Endothelial cell of umbilical vein (primary cell): ENCODE measurements around the gene USP25. TPM values are rescaled to one million over a fixed set of nuclear protein-coding genes. Genes with fewer than 3 reads are reported as not detected.

Source experiments
- BruUV-seq: library from RNA; stranded (reverse); fragments of 400-500 nt; replicated peaks from 2 replicates; lab custom pipeline; 2021; lab: Mats Ljungman, UMichigan
- CTCF ChIA-PET: fragments of 300-600, 350-600 bp; sonication (Branson Sonifier 250); formaldehyde crosslinking; loops from one replicate; lab custom pipeline; 2021; ENCODE audit warnings: antibody characterized with exemption, inconsistent platforms; lab: Charles Lee
- POLR2A ChIA-PET: fragments of 300-600, 350-600 bp; sonication (Branson Sonifier 250); formaldehyde crosslinking; loops from one replicate; lab custom pipeline; 2021; ENCODE audit warnings: antibody characterized with exemption, inconsistent platforms; lab: Charles Lee
- DNase-seq: peaks from one replicate; pipeline ENCODE4 v3.0.0-alpha.2; 2011; ENCODE audit warnings: low read depth, low spot score
- FAIRE-seq: peaks from 2 replicates; lab custom pipeline; 2011; peaks lifted over from hg19 to GRCh38; lab: Jason Lieb, UNC
- H2AFZ ChIP-seq: 2 replicates; pipeline ENCODE4 v1.6.0; 2012; ENCODE audit warnings: low read depth, low read length, control low read depth, inconsistent platforms
- H3K27ac ChIP-seq: 2 replicates; pipeline ENCODE4 v1.5.1; 2011; ENCODE audit warnings: low read depth, mild to moderate bottlenecking, control low read depth, low read length, moderate library complexity; ENCODE audit not compliant: insufficient read depth
- H3K27me3 ChIP-seq, 2 experiments: 2 replicates each; pipeline versions ENCODE4 v1.6.0 to v1.6.1; 2011; ENCODE audit warnings: low read length in 2 of 2, mixed read lengths in 1 of 2; ENCODE audit not compliant: control insufficient read depth in 2 of 2, insufficient read depth in 2 of 2
- H3K36me3 ChIP-seq, 2 experiments: 2 replicates in 1 of 2; 3 replicates in 1 of 2; pipeline ENCODE4 v1.5.1; 2011; ENCODE audit warnings: low read length in 2 of 2, mild to moderate bottlenecking in 1 of 2, moderate library complexity in 1 of 2; ENCODE audit not compliant: control insufficient read depth in 2 of 2, insufficient read depth in 2 of 2; ENCODE audit errors: extremely low read depth in 1 of 2
- H3K4me1 ChIP-seq: 3 replicates; pipeline ENCODE4 v1.5.1; 2011; ENCODE audit warnings: mild to moderate bottlenecking, low read length; ENCODE audit not compliant: control insufficient read depth, insufficient read depth; ENCODE audit errors: extremely low read depth
- H3K4me2 ChIP-seq: 2 replicates; pipeline ENCODE4 v1.6.1; 2011; ENCODE audit warnings: low read length, control low read depth, mixed read lengths; ENCODE audit not compliant: insufficient read depth
- H3K4me3 ChIP-seq, 3 experiments: fragments of 200-600 bp in 1 of 3; sonication (generic), shearing (Covaris generic) in 1 of 3; replicated peaks in 1 of 3; 2 replicates each; pipeline ENCODE4 v1.5.1; 2011 to 2016; ENCODE audit warnings: control low read depth in 3 of 3, low read length in 3 of 3, mild to moderate bottlenecking in 2 of 3, inconsistent platforms in 1 of 3, low read depth in 1 of 3, moderate library complexity in 1 of 3; ENCODE audit not compliant: insufficient read depth in 1 of 3
- H3K79me2 ChIP-seq: 2 replicates; pipeline ENCODE4 v1.6.0; 2012; ENCODE audit warnings: low read length, inconsistent platforms; ENCODE audit not compliant: control insufficient read depth, insufficient read depth
- H3K9ac ChIP-seq: replicated peaks from 2 replicates; pipeline ENCODE3; 2011; ENCODE audit warnings: low read length, control low read depth; ENCODE audit not compliant: insufficient read depth; ENCODE audit errors: extremely low read depth
- H3K9me1 ChIP-seq: replicated peaks from 3 replicates; pipeline ENCODE4 v1.6.0; 2011; ENCODE audit warnings: mild to moderate bottlenecking, low read length; ENCODE audit not compliant: control insufficient read depth, insufficient read depth; ENCODE audit errors: extremely low read depth
- H3K9me3 ChIP-seq: replicated peaks from 2 replicates; pipeline ENCODE4 v1.5.1; 2012; ENCODE audit warnings: low read length, inconsistent platforms; ENCODE audit not compliant: control insufficient read depth, insufficient read depth
- H4K20me1 ChIP-seq: replicated peaks from 2 replicates; pipeline ENCODE3; 2011; ENCODE audit warnings: mild to moderate bottlenecking, low read length; ENCODE audit not compliant: control insufficient read depth, insufficient read depth; ENCODE audit errors: extremely low read depth
- EZH2 ChIP-seq: IDR thresholded peaks from 2 replicates; pipeline ENCODE4 v1.6.1; 2012; ENCODE audit warnings: borderline replicate concordance, low read depth, mild to moderate bottlenecking, moderate library complexity, low read length, inconsistent platforms; ENCODE audit not compliant: severe bottlenecking
- GATA2 ChIP-seq: IDR thresholded peaks from 2 replicates; pipeline ENCODE4 v1.7.0; 2011; ENCODE audit warnings: low read depth, mild to moderate bottlenecking, moderate library complexity, mixed read lengths, low read length; ENCODE audit not compliant: insufficient read length, insufficient read depth
- POLR2A ChIP-seq: IDR thresholded peaks from 2 replicates; pipeline ENCODE4 v1.6.1; 2012; ENCODE audit warnings: low read depth, mild to moderate bottlenecking, control low read depth, low read length
- dilution Hi-C: fragments of 300-500 bp; cut with MboI; formaldehyde crosslinking; loops from one replicate; pipeline ENCODE4 v1.15.0; 2019; ENCODE audit warnings: low sequenced_read_pairs; ENCODE audit not compliant: extremely low pct_ligation_motif_present
- intact Hi-C: fragments of 100-400 bp; cut with micrococcal nuclease; formaldehyde crosslinking; loops from one replicate; pipeline ENCODE4 v1.10.0; 2022
- polyA plus RNA-seq, 4 experiments: library from polyadenylated mRNA; depleted of rRNA in 3 of 4; stranded (reverse) in 3 of 4; unstranded in 1 of 4; fragments of >200 nt; gene quantifications; 2 replicates each; pipeline versions ENCODE4 v1.2.1 to v1.2.3, GENCODE V29; 2011 to 2012; ENCODE audit warnings: missing spikeins in 1 of 4
- total RNA-seq: library from RNA; stranded (reverse); gene quantifications from 2 replicates; pipeline ENCODE4 v1.2.3, GENCODE V29; 2021
- TF ChIP-seq, protein P1 (sequence below), 2 donors: IDR thresholded peaks; 1 replicate in 1 of 2; 2 replicates in 1 of 2; pipeline ENCODE4 v1.5.1; 2011; ENCODE audit warnings: low read length in 2 of 2, mild to moderate bottlenecking in 2 of 2, moderate library complexity in 2 of 2, control low read depth in 1 of 2, inconsistent platforms in 1 of 2, low read depth in 1 of 2; ENCODE audit not compliant: insufficient read depth in 1 of 2; ENCODE audit errors: extremely low read depth in 1 of 2
- TF ChIP-seq, protein P2 (sequence below): IDR thresholded peaks from 2 replicates; pipeline ENCODE4 v1.6.1; 2011; ENCODE audit not compliant: insufficient read depth, insufficient read length

The USP25 gene
- total and polyA plus RNA-seq, 2 donors (not counting 3 experiments of a cell fraction or from before 2014, with no cell fraction given) = 14.4 to 67.5 TPM

DNA sequence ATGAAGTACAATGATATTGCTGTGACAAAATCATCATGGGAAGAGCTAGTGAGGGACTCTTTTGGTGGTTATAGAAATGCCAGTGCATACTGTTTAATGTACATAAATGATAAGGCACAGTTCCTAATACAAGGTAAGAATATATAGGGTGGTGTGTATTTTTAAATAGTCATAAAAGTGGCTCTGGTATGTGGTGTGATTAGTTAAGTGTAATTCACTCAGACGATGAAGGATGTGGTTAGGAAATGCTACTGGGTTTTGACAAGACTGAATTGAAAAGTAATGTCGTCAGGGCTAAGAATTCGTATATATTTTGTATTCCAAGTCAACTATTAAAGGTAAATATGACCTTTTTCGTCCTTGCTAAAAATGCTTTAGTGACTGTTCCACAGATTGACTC lies 101.7 kb downstream of the USP25 start:
- H3K4me3 ChIP-seq = no peak overlapping the region
- dilution Hi-C loops = no loop called here
- no peaks in the 10 kb centered on the region for H3K9me3 ChIP-seq
- H2AFZ ChIP-seq = no peak overlapping the region
- peaks cover 6 to 20% of the 10 kb centered on the region in 2 experiments for H3K36me3 ChIP-seq
- H3K27ac ChIP-seq = no peak overlapping the region
- ChIA-PET CTCF (interaction anchor here (2.6 kb wide), 1 partner anchor 11 kb away, joined by 10 read pairs; no protein-coding TSS in a partner anchor), POLR2A (no interaction called here)
- H3K79me2 ChIP-seq = peaks cover 9% of the 10 kb centered on the region
- no peaks in the 10 kb centered on the region for H3K9me1 ChIP-seq
- no peak overlapping the region for H3K4me2 ChIP-seq
- no peaks in the 10 kb centered on the region for H3K27me3 ChIP-seq
- H3K4me1 ChIP-seq = no peaks in the 10 kb centered on the region
- no peak overlapping the region for H3K9ac ChIP-seq
- BruUV-seq = no TSS peak
- no peaks in the 10 kb centered on the region for H4K20me1 ChIP-seq
- intact Hi-C loops = no loop called here
- FAIRE-seq (no peak), DNase-seq (no peak)
- no peak for TF ChIP-seq GATA2

DNA sequence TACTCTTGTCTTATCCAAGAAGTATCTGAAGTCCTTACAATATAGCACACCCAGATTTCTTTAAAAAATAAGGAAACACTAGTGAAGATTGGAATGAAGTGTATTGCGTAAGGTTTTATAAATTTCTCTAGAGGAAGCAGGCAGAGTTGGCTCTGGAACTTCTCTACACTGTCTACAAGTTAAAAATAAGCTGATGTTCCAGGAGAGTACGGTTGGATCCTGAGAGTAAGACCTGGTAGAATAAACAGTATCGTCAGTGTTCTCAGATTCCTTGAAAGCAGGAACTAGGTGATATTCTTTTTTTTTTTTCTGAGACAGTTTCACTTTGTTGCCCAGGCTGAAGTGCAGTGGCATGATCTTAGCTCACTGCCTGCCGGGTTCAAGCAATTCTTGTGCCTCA lies 107.9 kb downstream of the USP25 start:
- dilution Hi-C loops = no loop called here
- POLR2A ChIA-PET = no interaction called here
- Histone ChIP-seq H3K4me2 (no peak overlapping the region), H3K4me1 (peaks cover 25% of the 10 kb centered on the region), H3K4me3 (no peak overlapping the region), H3K27me3 (no peaks in the 10 kb centered on the region), H3K27ac (no peak overlapping the region), H3K9ac (no peak overlapping the region), H2AFZ (no peak overlapping the region), H4K20me1 (no peaks in the 10 kb centered on the region), H3K79me2 (peaks cover 4% of the 10 kb centered on the region), H3K36me3 (peaks cover 0 to 13% of the 10 kb centered on the region in 2 experiments), H3K9me1 (no peaks in the 10 kb centered on the region), H3K9me3 (no peaks in the 10 kb centered on the region)
- intact Hi-C loops = no loop called here
- DNase-seq (no peak), FAIRE-seq (no peak)
- CTCF ChIA-PET = interaction anchor here (1.2 kb wide), 1 partner anchor 11 kb away, joined by 4 read pairs; no protein-coding TSS in a partner anchor
- no TSS peak for BruUV-seq
- TF ChIP-seq GATA2 (no peak), EZH2 (no peak), POLR2A (no peak)
- TF ChIP-seq, protein P1, sequence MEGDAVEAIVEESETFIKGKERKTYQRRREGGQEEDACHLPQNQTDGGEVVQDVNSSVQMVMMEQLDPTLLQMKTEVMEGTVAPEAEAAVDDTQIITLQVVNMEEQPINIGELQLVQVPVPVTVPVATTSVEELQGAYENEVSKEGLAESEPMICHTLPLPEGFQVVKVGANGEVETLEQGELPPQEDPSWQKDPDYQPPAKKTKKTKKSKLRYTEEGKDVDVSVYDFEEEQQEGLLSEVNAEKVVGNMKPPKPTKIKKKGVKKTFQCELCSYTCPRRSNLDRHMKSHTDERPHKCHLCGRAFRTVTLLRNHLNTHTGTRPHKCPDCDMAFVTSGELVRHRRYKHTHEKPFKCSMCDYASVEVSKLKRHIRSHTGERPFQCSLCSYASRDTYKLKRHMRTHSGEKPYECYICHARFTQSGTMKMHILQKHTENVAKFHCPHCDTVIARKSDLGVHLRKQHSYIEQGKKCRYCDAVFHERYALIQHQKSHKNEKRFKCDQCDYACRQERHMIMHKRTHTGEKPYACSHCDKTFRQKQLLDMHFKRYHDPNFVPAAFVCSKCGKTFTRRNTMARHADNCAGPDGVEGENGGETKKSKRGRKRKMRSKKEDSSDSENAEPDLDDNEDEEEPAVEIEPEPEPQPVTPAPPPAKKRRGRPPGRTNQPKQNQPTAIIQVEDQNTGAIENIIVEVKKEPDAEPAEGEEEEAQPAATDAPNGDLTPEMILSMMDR (IDR thresholded peaks at IDR 0.05; ENCODE audit: extremely low read depth in 1 of 2, insufficient read depth in 1 of 2, low read depth in 1 of 2, low read length in 2 of 2) = no peak
- TF ChIP-seq, protein P2, sequence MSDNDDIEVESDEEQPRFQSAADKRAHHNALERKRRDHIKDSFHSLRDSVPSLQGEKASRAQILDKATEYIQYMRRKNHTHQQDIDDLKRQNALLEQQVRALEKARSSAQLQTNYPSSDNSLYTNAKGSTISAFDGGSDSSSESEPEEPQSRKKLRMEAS = no peak
